Mammary epithelial cell (primary cell): ENCODE results near the gene LRIG1.
A peak's percentile ranks its signal among the peaks of the same experiment; 100 is the strongest.

Experiments used
- EZH2 ChIP-seq: IDR thresholded peaks from 2 replicates; pipeline ENCODE4 v1.6.1; 2012; ENCODE audit warnings: low read length, inconsistent platforms, borderline replicate concordance
- TF ChIP-seq, protein P1 (sequence below), 2 donors: IDR thresholded peaks in 1 of 2; conservative IDR thresholded peaks in 1 of 2; 2 replicates each; pipeline ENCODE4 v1.5.1; 2011 to 2012; ENCODE audit warnings: inconsistent platforms in 2 of 2, low read length in 2 of 2, mild to moderate bottlenecking in 2 of 2, control low read depth in 1 of 2, low read depth in 1 of 2; ENCODE audit not compliant: insufficient read depth in 1 of 2; ENCODE audit errors: extremely low read depth in 1 of 2

DNA sequence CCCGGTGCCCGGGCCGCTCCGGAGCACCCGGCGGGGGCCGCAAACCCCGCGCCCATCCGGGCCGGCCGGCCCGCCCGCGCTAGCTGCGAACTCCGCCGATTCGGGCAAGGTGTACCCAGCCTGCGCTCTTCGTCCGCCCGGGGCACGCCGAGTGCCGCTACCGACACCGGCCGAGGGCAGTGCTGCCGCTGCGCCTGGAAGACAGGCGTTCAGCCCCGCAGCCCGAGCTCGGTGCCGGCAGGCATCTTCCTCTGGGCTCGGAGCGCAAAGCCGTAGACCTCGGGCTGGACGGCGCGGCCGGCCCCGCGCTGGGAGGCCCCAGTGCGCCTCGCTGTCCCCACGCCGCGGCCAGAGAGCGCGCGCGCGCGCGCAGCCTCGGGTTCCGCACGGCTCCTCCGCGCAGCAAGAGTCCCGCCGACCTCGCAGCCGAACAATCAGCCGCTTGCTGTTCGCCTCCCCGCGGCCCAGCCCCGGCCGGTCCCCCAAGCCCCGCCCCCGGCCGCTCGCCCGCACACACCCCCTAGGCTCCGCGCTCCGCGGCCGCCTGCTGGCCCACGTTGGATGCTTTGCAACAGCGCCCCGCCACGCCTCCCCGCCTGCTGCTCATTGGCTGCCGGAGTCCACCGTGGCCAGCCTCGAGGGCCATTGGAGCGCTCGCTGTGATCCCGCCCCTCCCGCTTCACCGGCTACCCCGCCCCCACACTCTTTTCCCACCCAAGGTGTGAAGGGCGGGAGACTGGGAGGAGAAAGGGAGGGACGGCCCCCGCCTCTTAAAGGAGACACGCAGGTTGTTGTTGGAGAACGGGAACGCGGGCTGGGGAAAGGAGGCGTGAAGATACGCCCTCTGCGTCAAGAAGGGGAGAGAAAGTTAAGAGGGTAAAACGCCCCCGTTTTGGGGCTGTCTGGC, at the start of gene LRIG1:
- TF ChIP-seq, protein P1, sequence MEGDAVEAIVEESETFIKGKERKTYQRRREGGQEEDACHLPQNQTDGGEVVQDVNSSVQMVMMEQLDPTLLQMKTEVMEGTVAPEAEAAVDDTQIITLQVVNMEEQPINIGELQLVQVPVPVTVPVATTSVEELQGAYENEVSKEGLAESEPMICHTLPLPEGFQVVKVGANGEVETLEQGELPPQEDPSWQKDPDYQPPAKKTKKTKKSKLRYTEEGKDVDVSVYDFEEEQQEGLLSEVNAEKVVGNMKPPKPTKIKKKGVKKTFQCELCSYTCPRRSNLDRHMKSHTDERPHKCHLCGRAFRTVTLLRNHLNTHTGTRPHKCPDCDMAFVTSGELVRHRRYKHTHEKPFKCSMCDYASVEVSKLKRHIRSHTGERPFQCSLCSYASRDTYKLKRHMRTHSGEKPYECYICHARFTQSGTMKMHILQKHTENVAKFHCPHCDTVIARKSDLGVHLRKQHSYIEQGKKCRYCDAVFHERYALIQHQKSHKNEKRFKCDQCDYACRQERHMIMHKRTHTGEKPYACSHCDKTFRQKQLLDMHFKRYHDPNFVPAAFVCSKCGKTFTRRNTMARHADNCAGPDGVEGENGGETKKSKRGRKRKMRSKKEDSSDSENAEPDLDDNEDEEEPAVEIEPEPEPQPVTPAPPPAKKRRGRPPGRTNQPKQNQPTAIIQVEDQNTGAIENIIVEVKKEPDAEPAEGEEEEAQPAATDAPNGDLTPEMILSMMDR (conservative IDR thresholded peaks at IDR 0.05 in 1 of 2, IDR thresholded peaks at IDR 0.05 in 1 of 2; ENCODE audit: extremely low read depth in 1 of 2, insufficient read depth in 1 of 2, low read depth in 1 of 2, low read length in 2 of 2), result peak in 1 of 2 donors; percentile 38
- no peak for TF ChIP-seq EZH2
